Neuronal stem cell (in vitro differentiated cells): ENCODE data around the gene ZFP57.
A peak's percentile ranks its signal among the peaks of the same experiment; 100 is the strongest.

Source experiments
- DNase-seq: peaks from one replicate; pipeline ENCODE4 v3.0.0-alpha.2; 2013; ENCODE audit warnings: low spot score
- H2AFZ ChIP-seq: one replicate; pipeline ENCODE4 v1.6.1; 2013; ENCODE audit warnings: mild to moderate bottlenecking, low read length, inconsistent platforms
- H2AK5ac ChIP-seq: 2 replicates; pipeline ENCODE4 v1.6.1; 2013; ENCODE audit warnings: low read depth, mild to moderate bottlenecking, inconsistent platforms, low read length, moderate library complexity, mixed read lengths
- H2BK120ac ChIP-seq: 2 replicates; pipeline ENCODE4 v1.6.1; 2013; ENCODE audit warnings: low read depth, mild to moderate bottlenecking, inconsistent platforms, low read length, moderate library complexity, mixed read lengths
- H2BK12ac ChIP-seq: one replicate; pipeline ENCODE4 v1.6.1; 2013; ENCODE audit warnings: low read length, inconsistent platforms
- H2BK15ac ChIP-seq: 2 replicates; pipeline ENCODE4 v1.6.1; 2013; ENCODE audit warnings: mild to moderate bottlenecking, low read length, inconsistent platforms, mixed read lengths
- H2BK5ac ChIP-seq: one replicate; pipeline ENCODE4 v1.6.1; 2013; ENCODE audit warnings: inconsistent platforms, mild to moderate bottlenecking, low read length, moderate library complexity
- H3K14ac ChIP-seq: one replicate; pipeline ENCODE4 v1.6.1; 2013; ENCODE audit warnings: low read length, inconsistent platforms
- H3K18ac ChIP-seq: 2 replicates; pipeline ENCODE4 v1.6.1; 2013; ENCODE audit warnings: low read length, inconsistent platforms
- H3K23ac ChIP-seq: 2 replicates; pipeline ENCODE4 v1.6.1; 2013; ENCODE audit warnings: low read depth, mild to moderate bottlenecking, mixed read lengths, low read length, inconsistent platforms; ENCODE audit not compliant: poor library complexity
- H3K27ac ChIP-seq: replicated peaks from 3 replicates; pipeline ENCODE4 v1.5.1; 2013; ENCODE audit warnings: low read length, inconsistent platforms
- H3K27me3 ChIP-seq, 3 experiments: 2 replicates each; pipeline ENCODE4 v1.6.1; 2013; ENCODE audit warnings: low read length in 3 of 3, mild to moderate bottlenecking in 2 of 3, inconsistent platforms in 1 of 3, low read depth in 1 of 3, mixed read lengths in 1 of 3, moderate library complexity in 1 of 3; ENCODE audit not compliant: control insufficient read depth in 3 of 3, insufficient read depth in 3 of 3
- H3K36me3 ChIP-seq, 2 donors: replicated peaks in 1 of 2; 2 replicates each; pipeline ENCODE4 v1.6.1; 2013; ENCODE audit warnings: low read length in 2 of 2; ENCODE audit not compliant: control insufficient read depth in 2 of 2, insufficient read depth in 2 of 2
- H3K4ac ChIP-seq: 2 replicates; pipeline ENCODE4 v1.6.1; 2013; ENCODE audit warnings: inconsistent platforms, mild to moderate bottlenecking, low read length, moderate library complexity
- H3K4me1 ChIP-seq, 2 donors: 1 replicate in 1 of 2; 2 replicates in 1 of 2; pipeline ENCODE4 v1.6.1; 2013; ENCODE audit warnings: low read length in 2 of 2, low read depth in 1 of 2; ENCODE audit not compliant: control insufficient read depth in 2 of 2, insufficient read depth in 1 of 2
- H3K4me2 ChIP-seq: one replicate; pipeline ENCODE4 v1.6.1; 2013; ENCODE audit warnings: mild to moderate bottlenecking, low read length, inconsistent platforms; ENCODE audit not compliant: insufficient read depth, poor library complexity, severe bottlenecking
- H3K4me3 ChIP-seq, 2 donors: 2 replicates each; pipeline ENCODE4 v1.5.1; 2013; ENCODE audit warnings: low read length in 2 of 2, mild to moderate bottlenecking in 2 of 2, inconsistent platforms in 1 of 2, moderate library complexity in 1 of 2
- H3K79me1 ChIP-seq: one replicate; pipeline ENCODE4 v1.6.1; 2013; ENCODE audit warnings: low read depth, mild to moderate bottlenecking, inconsistent platforms, low read length, moderate library complexity
- H3K9ac ChIP-seq: one replicate; pipeline ENCODE4 v1.6.1; 2013; ENCODE audit warnings: mild to moderate bottlenecking, low read depth, low read length, inconsistent platforms; ENCODE audit not compliant: poor library complexity
- H3K9me3 ChIP-seq, 2 donors: replicated peaks in 1 of 2; 2 replicates each; pipeline versions ENCODE3 to v1.6.1; 2013; ENCODE audit warnings: low read length in 2 of 2, mild to moderate bottlenecking in 2 of 2, inconsistent platforms in 1 of 2, low read depth in 1 of 2, mixed read lengths in 1 of 2, moderate library complexity in 1 of 2; ENCODE audit not compliant: control insufficient read depth in 2 of 2, insufficient read depth in 1 of 2
- H4K8ac ChIP-seq: one replicate; pipeline ENCODE4 v1.6.1; 2013; ENCODE audit warnings: low read depth, mild to moderate bottlenecking, inconsistent platforms, low read length, moderate library complexity
- H4K91ac ChIP-seq: one replicate; pipeline ENCODE4 v1.6.1; 2013; ENCODE audit warnings: low read length, low read depth, mild to moderate bottlenecking, inconsistent platforms; ENCODE audit not compliant: poor library complexity
- WGBS, 2 donors: extraction: QIAGEN DNeasy Blood & Tissue Kit; methylation state at CpG; one replicate each; pipeline ENCODE4 v1.1.7; 2013; ENCODE audit warnings: missing lambda C conversion rate in 2 of 2, mixed read lengths in 1 of 2; ENCODE audit not compliant: insufficient read length in 2 of 2, insufficient replicate concordance in 1 of 2; ENCODE audit errors: extremely low coverage in 2 of 2; 5-methylcytosine and 5-hydroxymethylcytosine counted together

ZFP57 gene

DNA sequence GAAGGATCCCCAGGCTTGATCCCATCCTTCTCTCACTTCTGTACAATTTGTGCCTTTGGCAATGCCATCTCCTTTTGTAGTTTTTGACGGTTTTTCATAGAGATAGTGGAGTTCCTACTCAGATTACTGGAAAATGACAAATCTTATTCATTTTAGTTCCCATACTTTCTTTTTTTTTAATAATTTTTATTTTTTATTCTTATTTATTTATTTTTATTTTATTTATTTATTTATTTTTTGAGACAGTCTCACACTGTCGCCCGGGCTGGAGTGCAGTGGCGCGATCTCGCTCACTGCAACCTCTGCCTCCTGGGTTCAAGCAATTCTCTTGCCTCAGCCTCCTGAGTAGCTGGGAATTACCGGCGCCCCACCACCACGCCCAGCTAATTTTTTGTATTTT lies 43.7 kb downstream of the ZFP57 start:
- Histone ChIP-seq H4K91ac (no peak overlapping the region), H3K27ac (no peak overlapping the region), H3K27me3 (no peaks in the 10 kb centered on the region), H3K4me1 (peaks cover 4 to 8% of the 10 kb centered on the region in 2 donors), H3K9me3 (peaks cover 0 to 2% of the 10 kb centered on the region in 2 donors), H2BK15ac (no peak overlapping the region), H3K9ac (no peak overlapping the region), H3K36me3 (peaks cover 0 to 2% of the 10 kb centered on the region in 2 donors), H4K8ac (no peak overlapping the region), H2BK12ac (no peak overlapping the region), H2BK120ac (no peak overlapping the region), H3K23ac (no peak overlapping the region), H3K14ac (no peak overlapping the region), H2BK5ac (no peak overlapping the region), H3K79me1 (no peaks in the 10 kb centered on the region), H3K4ac (no peak overlapping the region), H2AFZ (no peak overlapping the region), H2AK5ac (no peak overlapping the region), H3K4me3 (no peak overlapping the region), H3K18ac (no peak overlapping the region), H3K4me2 (no peak overlapping the region)
- no CpG with 5 or more reads among the region's 9 CpGs for WGBS, 2 donors
- no peak for DNase-seq

DNA sequence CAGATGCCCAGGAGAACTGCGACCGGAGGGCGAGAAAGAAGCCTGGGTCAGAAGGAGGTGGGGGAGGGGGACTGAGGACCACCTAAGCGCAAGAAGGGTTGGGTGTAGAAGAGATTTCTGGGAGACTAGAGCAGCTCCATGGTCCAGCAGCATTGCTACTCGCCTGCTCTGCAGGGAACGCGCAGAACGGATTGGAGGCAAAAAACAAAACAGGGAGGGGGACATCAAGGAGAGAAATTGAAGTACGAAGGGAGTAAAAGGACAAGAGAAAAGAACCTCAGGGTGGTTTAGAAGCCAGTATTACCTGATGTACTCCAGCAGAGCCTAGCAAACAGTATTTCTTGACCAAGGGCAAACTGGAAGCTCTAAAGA lies 47.4 kb downstream of the ZFP57 start:
- no peaks in the 10 kb centered on the region for H3K9me3 ChIP-seq
- peak overlapping the region; percentile 87 for H3K23ac ChIP-seq
- peak overlapping the region; percentile 81 for H3K4ac ChIP-seq
- peak overlapping the region; percentile 96 for H3K27ac ChIP-seq
- no peak overlapping the region for H3K14ac ChIP-seq
- no peak overlapping the region for H2BK120ac ChIP-seq
- H2AFZ ChIP-seq = peak overlapping the region; percentile 91
- H2BK12ac ChIP-seq = no peak overlapping the region
- H2BK15ac ChIP-seq = no peak overlapping the region
- H2AK5ac ChIP-seq = no peak overlapping the region
- no peaks in the 10 kb centered on the region for H3K27me3 ChIP-seq
- peaks cover 2 to 5% of the 10 kb centered on the region in 2 donors for H3K36me3 ChIP-seq
- H3K4me1 ChIP-seq = peaks cover 24 to 29% of the 10 kb centered on the region in 2 donors
- H3K79me1 ChIP-seq = peaks cover 5% of the 10 kb centered on the region
- H4K91ac ChIP-seq = no peak overlapping the region
- no peak for DNase-seq
- H3K18ac ChIP-seq = peak overlapping the region; percentile 94
- H3K9ac ChIP-seq = peak overlapping the region; percentile 75
- H3K4me2 ChIP-seq = peak overlapping the region; percentile 68
- H3K4me3 ChIP-seq = peak overlapping the region; percentile 67 to 92
- no peak overlapping the region for H4K8ac ChIP-seq
- H2BK5ac ChIP-seq = peak overlapping the region; percentile 30
- WGBS, 2 donors = no CpG with 5 or more reads among the region's 9 CpGs

DNA sequence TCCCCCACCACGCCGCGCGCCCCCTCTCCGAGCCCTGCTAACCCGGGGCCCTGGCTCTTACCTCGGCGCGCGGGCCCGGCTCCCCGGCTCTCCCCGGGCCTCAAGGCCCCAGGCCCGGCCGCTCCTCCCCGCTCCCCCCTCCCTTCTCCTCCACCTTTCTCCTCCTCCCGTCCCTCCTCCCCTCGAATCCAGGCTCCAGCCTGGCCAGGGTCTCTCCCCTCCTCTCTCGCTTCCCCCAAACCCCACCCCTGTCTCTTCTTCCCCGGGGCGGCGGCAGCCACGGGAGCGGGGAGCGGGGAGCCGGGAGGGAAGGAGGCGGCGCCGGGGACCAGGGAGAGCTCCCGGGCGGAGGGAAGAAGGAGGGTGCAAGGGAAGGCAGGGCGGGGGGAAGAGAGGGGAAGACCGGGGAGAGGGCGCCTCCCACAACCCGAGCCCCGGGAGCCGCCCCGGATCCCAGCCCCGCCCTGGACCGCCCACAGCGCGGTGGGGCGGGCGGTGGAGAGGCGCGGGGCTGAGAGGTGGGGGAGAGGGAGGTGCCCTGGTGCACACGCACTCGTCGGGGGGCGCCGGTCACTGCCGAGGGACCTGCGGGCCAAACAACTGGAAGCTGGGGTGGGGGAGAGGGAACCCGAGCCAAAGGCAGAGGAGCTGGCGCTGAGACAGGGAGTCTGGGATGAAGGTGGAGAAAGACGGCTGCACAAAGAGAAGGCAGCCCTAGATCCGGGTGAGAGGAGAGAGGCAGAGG lies 48.0 kb downstream of the ZFP57 start, which contains the start of gene GABBR1:
GABBR1 (minus strand) TSS at position 395 of the 745 bp plus-strand sequence. CDS start 798 bp downstream, outside the sequence.
- Histone ChIP-seq H4K8ac (no peak within 1 kb of the TSS), H2AFZ (peak within 1 kb of the TSS; percentile 91), H3K4me1 (peaks cover 24 to 29% of the 10 kb centered on the region in 2 donors), H4K91ac (no peak within 1 kb of the TSS), H2BK120ac (peak within 1 kb of the TSS; percentile 2), H3K4me3 (peak within 1 kb of the TSS; percentile 67 to 92), H2BK15ac (peak within 1 kb of the TSS; percentile 53), H3K27me3 (no peaks in the 10 kb centered on the region), H3K9me3 (no peaks in the 10 kb centered on the region), H3K9ac (peak within 1 kb of the TSS; percentile 90), H3K14ac (no peak within 1 kb of the TSS), H3K27ac (peak within 1 kb of the TSS; percentile 96), H3K4me2 (peak within 1 kb of the TSS; percentile 68), H2AK5ac (peak within 1 kb of the TSS; percentile 78), H3K79me1 (peaks cover 5% of the 10 kb centered on the region), H3K36me3 (peaks cover 2 to 5% of the 10 kb centered on the region in 2 donors), H2BK12ac (no peak within 1 kb of the TSS), H3K23ac (peak within 1 kb of the TSS; percentile 94), H2BK5ac (peak within 1 kb of the TSS; percentile 82), H3K4ac (peak within 1 kb of the TSS; percentile 81), H3K18ac (peak within 1 kb of the TSS; percentile 94)
- peak; percentile 89 for DNase-seq
- WGBS, 2 donors = no CpG with 5 or more reads among the region's 57 CpGs
